B cell (primary cell): ENCODE data around the gene AMPH. TPM values are rescaled to one million over a fixed set of nuclear protein-coding genes. Genes with fewer than 3 reads are reported as not detected.

Experiments used
- ATAC-seq: fragments of 200-7000 bp; cut with Tn5 transposase; one replicate; pipeline ENCODE4 v1.10.0; 2021; ENCODE audit warnings: low read depth, mild to moderate bottlenecking, moderate number of reproducible peaks, moderate library complexity
- CTCF ChIA-PET: fragments of 350-600 bp; sonication (Branson Sonifier 250); formaldehyde crosslinking; loops from one replicate; lab custom pipeline; 2021; ENCODE audit warnings: antibody characterized with exemption, inconsistent platforms; lab: Charles Lee
- POLR2A ChIA-PET: fragments of 350-600 bp; sonication (Branson Sonifier 250); formaldehyde crosslinking; loops from one replicate; lab custom pipeline; 2021; ENCODE audit warnings: antibody characterized with exemption; lab: Charles Lee
- DNase-seq: peaks from one replicate; pipeline ENCODE4 v3.0.0; 2013
- H2AFZ ChIP-seq: 2 replicates; pipeline ENCODE4 v1.6.1; 2012; ENCODE audit warnings: mild to moderate bottlenecking, low read depth, low read length; ENCODE audit not compliant: insufficient read depth, poor library complexity, severe bottlenecking
- H3K27ac ChIP-seq, 2 donors: 1 replicate in 1 of 2; 2 replicates in 1 of 2; pipeline ENCODE4 v1.5.1; 2012 to 2013; ENCODE audit warnings: low read length in 2 of 2, mild to moderate bottlenecking in 2 of 2, moderate library complexity in 1 of 2
- H3K27me3 ChIP-seq, 4 experiments: fragments of 200-600 bp in 1 of 4; sonication (generic) in 1 of 4; replicated peaks in 1 of 4; 1 replicate in 2 of 4; 2 replicates in 2 of 4; pipeline versions ENCODE4 v1.6.1 to v1.7.0; 2013 to 2016; ENCODE audit warnings: low read length in 3 of 4, mild to moderate bottlenecking in 2 of 4, mixed read lengths in 1 of 4, moderate library complexity in 1 of 4; ENCODE audit not compliant: insufficient read depth in 4 of 4, control insufficient read depth in 3 of 4; ENCODE audit errors: control extremely low read depth in 1 of 4
- H3K36me3 ChIP-seq, 2 experiments: replicated peaks in 1 of 2; 1 replicate in 1 of 2; 2 replicates in 1 of 2; pipeline versions ENCODE4 v1.6.1 to v1.7.1; 2013; ENCODE audit warnings: low read length in 1 of 2; ENCODE audit not compliant: insufficient read depth in 2 of 2, control insufficient read depth in 1 of 2; ENCODE audit errors: control extremely low read depth in 1 of 2, extremely low read depth in 1 of 2
- H3K4me1 ChIP-seq, 2 donors: fragments of 200-600 bp in 1 of 2; sonication (generic) in 1 of 2; 1 replicate in 1 of 2; 2 replicates in 1 of 2; pipeline versions ENCODE4 v1.5.1 to v1.6.1; 2013 to 2017; ENCODE audit warnings: low read length in 2 of 2; ENCODE audit not compliant: control insufficient read depth in 2 of 2, insufficient read depth in 2 of 2
- H3K4me2 ChIP-seq: replicated peaks from 2 replicates; pipeline ENCODE3; 2012; ENCODE audit warnings: mild to moderate bottlenecking, low read depth, low read length; ENCODE audit not compliant: poor library complexity, severe bottlenecking
- H3K4me3 ChIP-seq, 5 experiments: fragments of 200-600 bp in 1 of 5; sonication (generic) in 1 of 5; 1 replicate in 3 of 5; 2 replicates in 2 of 5; pipeline versions ENCODE4 v1.5.1 to v1.7.0; 2011 to 2016; ENCODE audit warnings: low read length in 4 of 5, mild to moderate bottlenecking in 4 of 5, low read depth in 2 of 5, control low read depth in 1 of 5, moderate library complexity in 1 of 5; ENCODE audit not compliant: insufficient read depth in 1 of 5; ENCODE audit errors: control extremely low read depth in 1 of 5, extremely low read depth in 1 of 5
- H3K79me2 ChIP-seq: fragments of 200-600 bp; sonication (generic); one replicate; pipeline ENCODE4 v1.6.0; 2016; ENCODE audit warnings: low read length; ENCODE audit not compliant: control insufficient read depth, insufficient read depth
- H3K9ac ChIP-seq: fragments of 200-600 bp; sonication (generic); 2 replicates; pipeline ENCODE4 v1.6.1; 2017; ENCODE audit warnings: mild to moderate bottlenecking, low read length, moderate library complexity
- H3K9me3 ChIP-seq, 3 donors: one replicate each; pipeline versions ENCODE4 v1.6.1 to v1.7.1; 2013; ENCODE audit warnings: low read length in 2 of 3; ENCODE audit not compliant: control insufficient read depth in 2 of 3, insufficient read depth in 1 of 3; ENCODE audit errors: control extremely low read depth in 1 of 3
- H4K20me1 ChIP-seq: 2 replicates; pipeline ENCODE4 v1.6.0; 2012; ENCODE audit warnings: mild to moderate bottlenecking, low read length; ENCODE audit not compliant: insufficient read depth, control insufficient read depth, poor library complexity, severe bottlenecking
- H3K27ac Mint-ChIP-seq: one replicate; pipeline ENCODE4 v1.8.0; 2021; ENCODE audit warnings: mixed read lengths
- H3K27me3 Mint-ChIP-seq: one replicate; pipeline ENCODE4 v1.8.0; 2021; ENCODE audit warnings: mixed read lengths
- H3K4me1 Mint-ChIP-seq: one replicate; pipeline ENCODE4 v1.8.0; 2021; ENCODE audit warnings: mixed read lengths
- H3K4me3 Mint-ChIP-seq: one replicate; pipeline ENCODE4 v1.8.0; 2021; ENCODE audit warnings: mixed read lengths
- H3K9me3 Mint-ChIP-seq: one replicate; pipeline ENCODE4 v1.8.0; 2022; ENCODE audit warnings: mixed read lengths; ENCODE audit not compliant: insufficient read depth
- EZH2 ChIP-seq: IDR thresholded peaks from 2 replicates; pipeline ENCODE4 v1.6.1; 2012; ENCODE audit warnings: borderline replicate concordance, low read depth, mild to moderate bottlenecking, moderate library complexity, low read length; ENCODE audit not compliant: insufficient read depth, poor library complexity, severe bottlenecking
- WGBS: methylation state at CpG from one replicate; pipeline ENCODE4 v1.1.5; 2013; ENCODE audit warnings: missing lambda C conversion rate; ENCODE audit not compliant: insufficient coverage; 5-methylcytosine and 5-hydroxymethylcytosine counted together
- intact Hi-C: fragments of 100-400 bp; cut with micrococcal nuclease; formaldehyde crosslinking; loops from one replicate; pipeline ENCODE4 v1.10.0; 2022
- polyA plus RNA-seq: library from polyadenylated mRNA; depleted of rRNA; stranded (reverse); fragments of >200 nt; gene quantifications from 2 replicates; pipeline ENCODE4 v1.2.3, GENCODE V29; 2012
- total RNA-seq, 2 donors: library from RNA; stranded (reverse); fragments of 120-200 nt in 1 of 2; gene quantifications; 1 replicate in 1 of 2; 2 replicates in 1 of 2; pipeline versions ENCODE4 v1.2.3 to v1.2.4, GENCODE V29; 2013 to 2022
- TF ChIP-seq, protein P1 (sequence below): fragments of 200-600 bp; IDR thresholded peaks from one replicate; pipeline ENCODE4 v1.8.0; 2022; ENCODE audit warnings: antibody characterized with exemption, mild to moderate bottlenecking

The AMPH gene
- total and polyA plus RNA-seq, 2 donors (not counting 1 experiment from before 2014, with no cell fraction given), result not detected

DNA sequence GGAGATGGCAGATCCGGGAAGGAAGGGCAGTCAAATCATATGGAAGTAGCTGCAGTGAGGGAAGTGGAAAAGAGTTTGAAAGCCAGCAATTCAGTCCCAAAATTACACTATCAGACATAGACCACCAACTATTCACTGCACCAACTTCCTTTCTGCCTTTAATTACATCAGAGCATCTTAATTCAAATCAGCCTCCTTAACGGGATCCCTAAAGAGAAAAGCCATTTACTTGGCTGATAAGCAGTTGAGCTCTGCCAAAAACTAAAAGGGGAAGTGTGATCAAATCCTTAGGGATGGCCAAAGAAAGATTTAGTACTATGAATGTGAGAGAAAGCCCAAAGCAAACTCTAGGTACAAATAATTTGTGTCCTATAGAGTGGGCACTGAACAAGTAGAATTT lies 110.4 kb downstream of the AMPH start:
- Histone ChIP-seq H3K4me2 (no peak overlapping the region), H3K9me3 (peaks cover 0 to 16% (median 10%) of the 10 kb centered on the region in 3 donors), H3K4me1 (no peaks in the 10 kb centered on the region), H3K9ac (no peak overlapping the region), H2AFZ (no peak overlapping the region), H3K79me2 (no peaks in the 10 kb centered on the region), H3K4me3 (no peak overlapping the region), H3K36me3 (no peaks in the 10 kb centered on the region), H4K20me1 (no peaks in the 10 kb centered on the region), H3K27me3 (peaks cover 0 to 8% (median 1%) of the 10 kb centered on the region in 4 experiments), H3K27ac (no peak overlapping the region)
- no peak overlapping the region for H3K4me3 Mint-ChIP-seq
- intact Hi-C loops, result no loop called here
- DNase-seq (no peak), ATAC-seq (no peak)
- no CpG with 5 or more reads among the region's 2 CpGs for WGBS
- peaks cover 9% of the 10 kb centered on the region for H3K9me3 Mint-ChIP-seq
- TF ChIP-seq, protein P1, sequence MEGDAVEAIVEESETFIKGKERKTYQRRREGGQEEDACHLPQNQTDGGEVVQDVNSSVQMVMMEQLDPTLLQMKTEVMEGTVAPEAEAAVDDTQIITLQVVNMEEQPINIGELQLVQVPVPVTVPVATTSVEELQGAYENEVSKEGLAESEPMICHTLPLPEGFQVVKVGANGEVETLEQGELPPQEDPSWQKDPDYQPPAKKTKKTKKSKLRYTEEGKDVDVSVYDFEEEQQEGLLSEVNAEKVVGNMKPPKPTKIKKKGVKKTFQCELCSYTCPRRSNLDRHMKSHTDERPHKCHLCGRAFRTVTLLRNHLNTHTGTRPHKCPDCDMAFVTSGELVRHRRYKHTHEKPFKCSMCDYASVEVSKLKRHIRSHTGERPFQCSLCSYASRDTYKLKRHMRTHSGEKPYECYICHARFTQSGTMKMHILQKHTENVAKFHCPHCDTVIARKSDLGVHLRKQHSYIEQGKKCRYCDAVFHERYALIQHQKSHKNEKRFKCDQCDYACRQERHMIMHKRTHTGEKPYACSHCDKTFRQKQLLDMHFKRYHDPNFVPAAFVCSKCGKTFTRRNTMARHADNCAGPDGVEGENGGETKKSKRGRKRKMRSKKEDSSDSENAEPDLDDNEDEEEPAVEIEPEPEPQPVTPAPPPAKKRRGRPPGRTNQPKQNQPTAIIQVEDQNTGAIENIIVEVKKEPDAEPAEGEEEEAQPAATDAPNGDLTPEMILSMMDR, result no peak
- TF ChIP-seq EZH2, result no peak
- no peak overlapping the region for H3K27ac Mint-ChIP-seq
- H3K4me1 Mint-ChIP-seq, result no peaks in the 10 kb centered on the region
- peaks cover 4% of the 10 kb centered on the region for H3K27me3 Mint-ChIP-seq
- POLR2A ChIA-PET, result no interaction called here
- CTCF ChIA-PET, result no interaction called here

- H3K4me3 Mint-ChIP-seq, result no peak overlapping the region
- Histone ChIP-seq H4K20me1 (no peaks in the 10 kb centered on the region), H3K9me3 (peaks cover 0 to 16% (median 14%) of the 10 kb centered on the region in 3 donors), H3K27me3 (peaks cover 0 to 8% (median 1%) of the 10 kb centered on the region in 4 experiments), H3K4me1 (no peaks in the 10 kb centered on the region), H3K36me3 (no peaks in the 10 kb centered on the region), H3K9ac (no peak overlapping the region), H3K79me2 (no peaks in the 10 kb centered on the region), H2AFZ (no peak overlapping the region), H3K4me3 (no peak overlapping the region), H3K27ac (no peak overlapping the region), H3K4me2 (no peak overlapping the region)
- H3K4me1 Mint-ChIP-seq, result no peaks in the 10 kb centered on the region
- ChIA-PET CTCF (no interaction called here), POLR2A (no interaction called here)
- intact Hi-C loops, result no loop called here
- DNase-seq (no peak), ATAC-seq (no peak)
- H3K27ac Mint-ChIP-seq, result no peak overlapping the region
- TF ChIP-seq, protein P1, result no peak
- no peak for TF ChIP-seq EZH2
- no CpG with 5 or more reads among the region's 1 CpG for WGBS
- H3K9me3 Mint-ChIP-seq, result peaks cover 12% of the 10 kb centered on the region
- peaks cover 4% of the 10 kb centered on the region for H3K27me3 Mint-ChIP-seq
Observed at GRCh38 chr7:38518541-38518940, 112.6 kb downstream of the AMPH start.
